NCI-H226 (cell line): ENCODE results near the gene PDX1.
"Not testable (repeated sequence)": the region's sequence is repeated elsewhere in the genome, so short reads cannot be mapped to it uniquely, and the experiment has no call there.

ENCODE experiments used
- DNase-seq: peaks from one replicate; pipeline ENCODE4 v3.0.0-alpha.2; 2015

PDX1 gene

DNA sequence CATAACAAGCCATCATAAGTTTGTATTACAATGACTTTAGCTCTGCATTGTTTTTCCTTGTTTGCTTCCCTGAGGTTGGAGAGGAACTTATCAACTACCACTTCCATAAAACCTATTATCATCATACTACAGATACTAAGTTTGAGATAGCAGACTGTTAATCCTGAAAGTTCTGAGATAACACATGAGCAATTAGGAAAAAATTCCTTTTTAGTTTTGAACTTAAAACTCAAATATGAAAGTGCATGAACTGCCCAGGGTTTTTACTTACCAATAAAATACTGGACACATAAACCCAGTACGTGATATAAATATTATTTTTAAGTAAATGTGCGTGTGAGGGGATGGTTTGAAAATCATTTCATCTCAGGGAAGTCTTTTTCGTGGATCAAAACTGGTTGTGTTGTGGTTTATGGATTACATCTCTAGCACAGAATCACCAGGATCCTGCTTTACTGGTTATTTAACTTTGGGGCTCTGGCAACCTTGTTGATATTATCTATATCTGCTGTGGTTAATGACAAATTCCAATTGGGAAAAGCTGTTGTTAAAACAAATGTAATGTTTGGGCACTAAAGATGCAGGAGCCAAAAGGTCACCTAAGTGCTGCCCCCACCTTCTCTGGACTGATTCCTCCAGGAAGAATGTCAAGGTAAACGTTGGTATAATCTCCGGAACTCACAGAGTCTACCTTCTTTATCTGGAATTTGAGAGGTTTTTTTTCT lies 36.9 kb downstream of the PDX1 start:
- DNase-seq, result no peak

DNA sequence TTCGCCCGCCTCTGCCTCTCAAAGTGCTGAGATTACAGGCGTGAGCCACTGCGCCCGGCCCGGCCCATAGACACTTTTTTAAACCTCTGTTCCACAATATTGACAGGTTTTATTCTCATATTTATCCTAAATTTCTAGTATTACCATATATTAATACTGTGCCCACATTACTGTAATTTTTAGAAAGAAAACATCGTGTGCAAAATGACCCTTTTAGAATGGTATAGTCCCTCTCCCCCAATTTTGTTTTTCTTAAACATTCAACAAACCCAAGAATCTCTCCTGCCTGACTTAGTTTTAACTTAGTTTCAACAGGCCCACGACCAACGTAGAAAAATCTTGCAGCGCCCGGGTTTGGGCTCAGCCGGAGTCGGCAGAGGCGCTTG lies 40.2 kb downstream of the PDX1 start:
- no peak for DNase-seq

DNA sequence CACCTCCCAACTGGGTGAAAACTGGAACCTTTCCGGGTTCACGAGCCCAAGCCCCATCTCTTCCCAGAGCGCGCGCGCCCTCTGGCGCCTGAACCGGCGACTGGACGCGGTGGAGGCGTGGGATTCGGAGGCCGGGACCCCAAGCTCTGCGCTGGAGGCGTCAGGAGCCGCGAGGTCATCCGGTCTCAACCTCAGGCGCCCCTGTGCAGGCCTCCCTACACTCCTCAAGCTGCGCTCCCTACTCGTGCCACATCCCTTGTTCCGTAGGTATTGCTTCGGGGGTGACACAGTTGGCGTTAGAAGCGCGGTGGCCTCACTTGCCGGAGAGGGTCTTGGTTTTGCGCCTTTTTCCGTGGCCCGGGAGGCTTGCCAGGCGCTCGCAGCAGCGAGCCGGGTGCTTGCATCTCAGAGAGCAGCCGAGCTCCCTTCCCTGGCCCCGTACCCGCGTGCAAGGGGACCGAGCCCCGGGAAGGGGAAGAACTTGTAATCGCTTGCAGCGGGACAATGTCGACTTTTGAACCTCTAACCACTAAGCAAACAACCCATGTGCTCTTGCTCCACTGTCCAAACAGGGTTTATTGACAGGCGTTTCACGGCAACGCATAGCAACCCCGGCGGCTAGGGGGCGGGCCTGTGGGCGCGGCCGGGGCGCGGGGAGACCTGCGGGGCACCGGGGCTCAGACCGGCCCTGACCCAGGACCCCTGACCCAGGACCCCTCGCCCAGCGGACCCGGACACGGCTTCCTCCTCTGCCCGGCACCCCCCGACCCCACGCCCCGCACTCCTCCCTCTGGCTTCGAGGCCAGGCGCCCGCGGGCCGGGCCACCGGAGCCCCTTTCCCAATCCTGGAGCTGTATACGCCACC lies 40.8 kb downstream of the PDX1 start:
- peak; percentile 3 for DNase-seq

DNA sequence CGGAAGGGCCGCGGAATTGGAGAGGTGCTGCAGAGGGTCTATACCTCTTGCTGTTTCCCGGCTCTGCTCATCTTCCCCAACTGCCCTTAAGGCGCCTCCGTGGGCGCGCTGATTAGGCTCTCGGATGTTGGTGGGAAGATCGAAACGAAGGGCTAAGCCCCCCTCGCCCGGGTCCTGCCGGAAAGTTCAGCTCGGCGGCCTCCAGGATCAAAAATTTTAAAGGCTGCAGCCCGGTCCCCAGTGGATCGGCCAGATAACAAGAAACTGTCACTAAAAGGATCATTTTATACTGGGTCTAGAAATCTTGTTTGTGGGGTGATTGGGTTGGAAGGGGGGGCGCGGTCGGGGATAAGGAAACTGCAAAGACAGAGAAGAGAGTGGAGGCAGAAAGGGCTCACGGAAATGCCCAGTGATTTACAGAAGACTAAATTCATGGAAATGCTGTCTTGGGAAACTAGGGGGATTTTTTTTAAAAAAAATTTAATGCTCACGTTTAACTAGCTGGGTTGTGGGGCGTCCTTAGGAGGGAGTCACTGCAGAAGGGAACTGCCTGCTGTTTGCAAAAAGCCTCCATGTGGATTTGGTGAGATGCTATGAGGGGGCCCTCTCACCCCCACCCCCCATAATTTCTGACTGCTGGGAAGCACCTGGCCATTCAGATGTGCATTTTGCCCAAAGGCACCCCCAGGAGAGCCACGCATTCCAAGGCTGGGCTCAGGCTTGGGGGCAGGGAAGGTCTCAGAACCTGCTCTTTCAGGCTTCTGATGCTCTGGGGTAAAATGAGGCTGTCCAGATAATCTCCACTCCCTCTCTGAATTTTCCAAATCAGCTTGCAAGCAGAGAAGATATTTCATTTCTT lies 41.7 kb downstream of the PDX1 start:
- DNase-seq, result no peak

DNA sequence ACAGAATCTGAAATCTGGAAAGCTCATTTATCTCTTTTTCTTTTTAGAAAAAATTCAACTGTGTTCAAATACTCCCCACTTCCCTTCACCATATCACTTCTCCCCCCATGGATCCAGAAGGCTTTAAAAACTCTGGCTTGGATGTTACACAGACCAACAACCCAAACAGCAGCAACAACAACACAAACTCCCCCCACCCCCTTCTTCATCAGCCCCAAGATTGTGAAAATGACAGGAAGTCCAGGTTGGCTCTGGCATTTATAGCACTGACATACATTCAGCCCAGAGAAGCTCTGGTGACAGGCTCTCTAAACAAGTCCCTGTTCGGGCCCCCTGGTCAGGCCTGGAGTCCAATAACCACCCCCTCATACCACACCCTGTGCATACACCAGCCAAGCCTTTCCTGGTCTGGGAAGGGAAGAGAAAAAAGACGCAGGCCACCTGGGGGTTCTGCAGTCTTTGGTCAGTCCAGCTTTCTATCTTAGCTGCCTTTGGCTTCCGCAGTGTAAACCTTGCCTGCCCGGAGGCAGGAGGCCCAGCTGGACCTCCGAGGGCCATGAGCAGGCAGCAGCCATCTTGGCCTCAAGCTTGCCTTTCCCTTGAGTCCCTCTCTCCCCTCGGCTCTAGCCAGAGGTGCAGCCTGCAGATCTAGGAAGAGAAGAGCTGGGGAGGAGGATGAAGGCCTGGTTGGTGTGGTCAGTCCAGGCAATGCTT lies 42.5 kb downstream of the PDX1 start:
- no peak for DNase-seq

DNA sequence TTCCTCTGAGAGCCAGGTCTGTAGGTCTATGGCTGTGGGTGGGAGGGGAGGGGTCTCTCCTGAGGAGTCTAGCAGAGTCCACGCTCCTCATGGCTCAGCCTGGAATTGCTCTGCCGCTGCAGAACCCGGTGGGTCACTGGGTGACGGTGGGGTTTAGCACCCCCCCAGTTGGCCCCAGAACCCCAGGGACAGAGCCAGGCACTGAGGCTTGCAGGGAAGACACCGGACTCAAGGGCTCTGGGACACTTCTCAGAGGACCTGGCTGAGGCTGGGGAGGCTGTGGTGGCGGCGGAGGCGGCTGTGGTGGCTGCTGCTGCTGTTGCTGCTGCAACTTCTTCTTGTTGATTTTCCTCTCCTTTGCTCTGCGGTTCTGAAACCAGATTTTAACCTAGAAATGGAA lies 43.2 kb downstream of the PDX1 start:
- DNase-seq, result no peak

DNA sequence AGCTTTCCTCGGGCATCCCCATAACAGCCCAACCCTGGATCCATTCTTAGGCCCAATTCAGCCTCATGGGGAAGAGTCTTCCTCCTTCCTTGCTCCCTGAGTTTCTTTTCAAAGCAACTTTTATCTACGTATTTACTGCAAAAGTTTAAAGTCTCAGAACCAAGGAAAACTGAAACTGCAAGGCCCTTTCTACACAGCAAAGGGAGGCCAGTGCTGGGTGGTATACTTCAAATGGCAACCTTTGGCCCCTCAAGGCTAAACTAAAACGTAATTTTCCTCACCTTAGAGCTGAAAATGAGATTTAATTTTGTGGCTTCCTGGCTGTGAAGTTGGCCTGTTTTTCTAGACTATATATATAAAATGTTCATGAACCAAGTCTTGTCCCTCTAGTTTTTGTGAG lies 43.7 kb downstream of the PDX1 start:
- DNase-seq, result no peak

DNA sequence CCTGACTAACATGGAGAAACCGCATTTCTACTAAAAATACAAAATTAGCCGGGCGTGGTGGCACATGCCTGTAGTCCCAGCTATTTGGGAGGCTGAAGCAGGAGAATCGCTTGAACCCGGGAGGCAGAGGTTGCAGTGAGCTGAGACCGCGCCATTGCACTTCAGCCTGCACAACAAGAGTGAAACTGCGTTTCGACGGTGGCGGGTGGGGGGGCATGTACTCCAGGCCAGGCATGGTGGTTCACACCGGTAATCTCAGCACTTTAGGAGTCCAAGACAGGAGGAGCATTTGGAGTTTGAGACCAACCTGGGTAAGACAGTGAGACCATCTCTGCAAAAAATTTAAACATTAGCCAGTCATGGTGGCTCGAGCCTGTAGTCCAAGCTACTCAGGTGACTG lies 44.4 kb downstream of the PDX1 start:
- not testable (repeated sequence) for DNase-seq

DNA sequence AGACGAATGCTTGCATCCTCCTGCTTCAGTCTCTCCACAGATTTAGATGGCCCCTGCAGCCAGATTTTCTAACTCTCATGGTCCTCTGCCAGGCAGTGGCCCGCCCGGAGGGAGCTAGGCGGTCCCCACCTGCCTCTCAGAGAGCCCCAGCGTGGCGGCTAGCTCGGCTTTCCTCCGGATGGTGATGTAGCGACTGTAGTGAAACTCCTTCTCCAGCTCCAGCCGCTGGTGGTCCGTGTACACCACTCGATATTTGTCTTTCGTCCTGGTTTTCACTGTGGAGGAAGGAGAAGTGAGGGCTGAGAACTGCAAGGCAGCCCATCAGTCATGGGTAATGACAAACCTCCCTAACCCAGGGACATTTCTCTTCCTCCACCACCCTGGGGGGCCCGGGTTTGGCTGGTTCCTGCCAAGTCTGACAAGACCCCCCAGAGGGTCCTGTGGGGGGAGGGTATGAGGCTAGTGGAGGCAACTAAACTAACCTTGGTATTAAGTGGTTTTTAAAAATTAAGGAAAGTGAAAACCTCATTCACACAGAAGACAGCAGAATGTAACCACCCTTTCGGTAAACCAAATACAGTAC lies 45.0 kb downstream of the PDX1 start:
- no peak for DNase-seq

DNA sequence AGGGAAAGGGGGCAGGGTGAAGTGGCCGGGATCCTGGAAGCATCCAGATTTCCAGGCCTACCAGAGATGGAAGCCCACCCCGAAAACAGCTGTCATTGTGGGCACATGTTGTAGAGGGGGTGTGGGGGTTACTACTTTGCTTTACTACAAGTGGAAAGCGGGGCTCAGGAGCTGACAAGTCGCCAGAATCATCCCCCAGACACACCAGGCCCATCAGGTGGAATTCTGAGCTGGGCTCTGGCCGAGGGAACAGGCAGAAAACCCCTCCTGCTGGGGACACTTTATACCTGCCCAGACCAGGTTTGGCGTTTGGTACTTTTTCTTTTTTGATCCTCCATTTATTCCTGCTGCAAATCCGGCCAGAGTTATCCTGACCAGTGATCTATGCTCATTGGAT lies 45.5 kb downstream of the PDX1 start:
- DNase-seq, result no peak

DNA sequence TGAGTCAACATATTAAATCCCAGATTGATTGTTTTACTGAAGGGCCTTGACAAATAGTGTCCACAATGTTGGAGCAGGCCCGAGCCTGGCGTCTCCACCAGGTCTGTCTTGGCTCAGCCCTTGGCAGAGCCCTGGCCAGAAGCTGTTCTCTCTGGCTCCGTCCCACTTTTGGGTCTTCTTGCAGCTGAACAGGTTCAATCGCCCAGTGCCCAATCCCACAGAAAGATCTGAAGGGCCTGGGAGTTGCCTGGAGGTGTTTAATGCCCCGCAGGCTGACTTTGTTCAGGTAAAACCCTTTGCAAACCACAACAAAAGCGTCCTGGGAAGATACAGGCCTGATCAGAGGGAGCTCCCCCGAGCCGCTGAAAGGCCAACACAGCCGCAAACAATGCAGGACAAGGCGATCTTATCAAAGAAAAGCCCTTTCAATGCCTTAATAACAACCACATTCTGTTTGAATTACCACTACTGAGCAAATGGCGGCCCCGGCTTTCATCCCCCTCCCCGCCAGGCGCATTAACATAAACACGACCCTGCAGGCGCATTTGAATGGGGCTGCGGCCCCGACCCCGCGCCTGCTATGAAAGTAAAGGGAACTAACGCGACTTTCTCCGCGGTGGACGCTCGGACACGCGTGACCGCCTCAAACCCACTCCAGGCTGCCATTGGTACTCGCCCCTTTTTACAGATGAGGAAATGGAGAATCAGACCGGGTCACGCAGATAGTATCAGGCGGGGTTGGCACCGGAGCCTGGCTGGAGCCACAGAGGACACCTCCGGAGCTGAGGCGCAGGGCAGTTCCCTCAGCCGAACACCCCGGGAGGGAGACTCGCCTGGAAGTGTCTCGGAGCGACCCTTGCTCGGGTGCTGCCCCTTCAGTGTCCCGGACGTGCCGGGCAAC lies 46.2 kb downstream of the PDX1 start:
- DNase-seq, result no peak

DNA sequence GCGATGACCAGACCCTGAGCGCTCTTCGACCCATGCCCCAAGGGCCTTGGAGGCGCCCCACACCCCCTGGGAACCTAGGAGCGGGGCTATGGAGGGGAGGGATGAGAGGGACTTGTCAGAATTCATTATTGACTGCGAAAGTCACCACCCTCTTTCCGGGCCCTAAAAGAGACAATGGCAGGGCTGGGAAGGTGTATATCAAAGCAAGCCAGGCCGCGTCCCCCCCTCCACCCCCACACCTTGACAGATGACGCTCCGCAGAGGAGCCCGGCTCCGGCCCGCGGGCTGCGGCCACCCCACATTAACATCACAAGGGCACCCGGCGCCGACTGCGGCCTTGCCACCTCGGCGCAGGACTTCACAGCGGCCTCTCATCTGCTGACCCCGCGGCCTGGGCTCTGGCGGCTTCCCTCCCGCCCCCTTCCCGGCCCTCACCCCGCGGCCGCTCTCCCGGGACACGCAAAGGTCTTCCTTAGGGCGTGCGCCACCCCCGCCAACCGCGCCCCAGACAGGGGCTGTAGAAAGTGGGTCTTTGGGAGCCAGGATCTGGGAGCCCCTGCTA lies 46.9 kb downstream of the PDX1 start:
- no peak for DNase-seq

DNA sequence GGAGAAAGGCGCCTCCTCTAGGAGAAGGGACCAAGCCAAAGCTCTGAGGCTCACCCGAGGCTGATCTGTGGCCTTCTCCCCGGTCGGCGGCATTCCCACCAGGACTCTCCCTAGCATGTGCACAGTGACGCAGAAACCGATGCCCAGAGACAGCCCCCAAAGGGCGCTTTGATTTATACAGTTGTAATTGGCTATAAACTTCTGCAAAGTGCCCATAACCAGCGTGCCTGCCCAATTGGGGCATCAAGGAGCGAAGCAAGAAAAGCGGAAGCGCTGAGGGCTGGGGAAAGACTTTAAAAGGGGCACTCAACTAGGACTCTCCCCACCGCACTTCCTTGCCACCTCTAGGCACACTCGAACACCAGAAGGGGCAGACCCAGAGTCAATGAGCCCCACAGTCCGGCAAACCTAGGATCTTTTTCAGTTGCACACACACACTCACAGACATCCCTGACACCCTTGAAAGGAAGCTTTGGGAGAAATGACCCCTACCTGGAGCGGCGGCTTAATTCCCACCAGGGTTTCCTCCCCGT lies 47.5 kb downstream of the PDX1 start:
- no peak for DNase-seq

DNA sequence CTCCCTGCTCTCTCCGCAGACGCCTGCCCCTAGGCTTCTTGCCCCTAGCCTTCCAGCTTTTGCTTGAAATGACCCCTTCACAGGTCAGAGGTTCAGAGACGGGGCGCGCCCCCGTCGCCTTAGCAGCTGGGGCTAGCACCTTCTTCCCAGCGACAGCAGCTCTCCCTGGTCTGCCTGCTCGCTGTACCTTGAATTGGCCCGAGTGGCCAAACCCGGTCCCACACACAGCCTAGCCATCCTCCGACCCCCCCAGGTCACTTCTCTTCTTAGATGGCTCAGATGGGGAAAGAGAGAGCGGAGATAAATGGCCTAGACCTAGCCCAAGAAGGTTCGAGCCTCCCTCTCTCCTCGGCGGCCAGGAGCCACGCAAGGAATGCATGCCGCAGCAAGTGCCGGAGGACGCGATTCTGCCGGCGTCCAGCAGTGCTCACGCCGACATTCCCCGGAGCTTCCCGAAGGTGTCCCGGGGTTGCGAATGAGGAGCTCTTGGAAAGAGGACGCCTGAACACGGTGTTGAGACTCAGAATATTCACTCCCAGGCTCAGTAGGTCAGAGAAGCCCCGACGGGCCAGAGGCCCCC lies 48.0 kb downstream of the PDX1 start:
- no peak for DNase-seq

DNA sequence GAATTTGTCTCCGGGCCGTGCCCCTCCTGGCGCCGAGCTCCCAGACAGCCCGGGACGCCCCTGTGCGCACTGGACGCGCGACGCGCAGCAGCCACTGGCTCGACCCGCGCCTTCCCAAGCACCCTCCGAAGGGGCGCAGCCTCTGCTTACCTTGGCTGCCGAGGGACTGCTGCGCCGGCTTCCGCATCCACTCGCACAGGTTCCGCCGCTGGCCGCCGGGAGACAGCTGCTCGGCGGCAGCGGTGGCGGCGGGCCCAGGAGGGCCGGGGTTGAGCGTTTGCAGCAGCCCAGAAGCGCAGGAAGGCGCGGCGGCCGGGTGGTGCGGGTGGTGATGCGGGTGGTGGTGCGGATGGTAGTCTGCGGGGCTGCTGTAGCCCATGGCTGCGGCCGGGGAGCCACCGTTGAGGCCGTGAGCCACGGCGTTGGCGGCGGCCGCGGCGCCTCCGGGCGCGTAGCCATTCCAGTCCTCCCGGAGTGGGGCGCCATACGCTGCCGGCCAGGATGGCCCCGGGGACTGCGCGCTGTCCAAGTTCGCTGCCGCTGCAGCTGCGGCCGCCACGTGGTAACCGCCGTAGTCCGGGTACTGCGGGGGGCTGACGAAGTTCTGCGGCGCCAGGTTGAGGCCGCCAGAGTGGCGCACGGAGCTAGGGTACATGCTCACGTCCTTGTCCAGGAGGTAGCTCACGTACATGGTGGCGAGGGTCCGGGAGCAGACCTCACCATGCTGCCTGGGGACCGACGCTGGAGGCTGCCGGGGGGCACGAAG lies 48.7 kb downstream of the PDX1 start:
- DNase-seq, result no peak

DNA sequence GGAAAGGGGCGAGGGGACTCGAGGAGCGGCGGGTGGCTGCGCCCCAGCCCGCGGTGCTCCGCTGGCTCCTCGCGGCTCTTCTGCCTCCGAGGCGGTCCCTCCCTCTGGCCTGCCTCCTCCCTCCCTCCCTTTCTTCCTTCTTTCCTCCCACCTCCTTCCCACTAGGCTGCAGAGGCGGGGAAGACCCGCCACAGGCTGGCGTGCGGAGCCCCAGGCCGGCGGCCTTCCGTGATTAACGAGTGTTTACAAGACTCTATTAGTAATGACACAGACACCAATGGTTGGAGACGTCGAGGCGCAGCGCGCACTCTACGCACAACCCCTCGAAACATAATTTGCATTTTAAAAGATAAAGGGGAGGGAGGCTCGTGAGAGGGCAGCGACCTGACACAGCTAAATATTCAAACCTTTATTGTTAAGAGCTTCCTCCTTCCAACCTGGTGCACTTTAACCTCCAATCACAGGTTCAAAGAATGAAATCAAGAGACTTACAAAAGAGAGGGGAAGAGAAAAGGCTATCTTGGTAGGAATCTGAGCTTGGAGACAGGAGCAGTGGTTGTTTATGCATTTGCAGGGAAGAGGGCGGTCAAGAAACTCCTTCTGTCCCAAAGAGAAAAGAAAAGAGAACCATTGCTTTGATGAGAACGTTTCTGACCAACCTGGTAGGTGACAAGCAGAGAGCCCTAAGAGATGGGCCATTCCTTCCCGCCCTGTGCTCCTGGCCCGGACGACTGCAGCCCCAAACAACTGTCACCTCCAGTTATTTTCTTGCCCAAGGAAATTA lies 49.5 kb downstream of the PDX1 start, which contains the start of gene CDX2:
TSS of gene CDX2 (minus strand) at position 234 of the 784 bp plus-strand sequence. CDS start 309 bp downstream, outside the sequence.
- DNase-seq, result no peak

DNA sequence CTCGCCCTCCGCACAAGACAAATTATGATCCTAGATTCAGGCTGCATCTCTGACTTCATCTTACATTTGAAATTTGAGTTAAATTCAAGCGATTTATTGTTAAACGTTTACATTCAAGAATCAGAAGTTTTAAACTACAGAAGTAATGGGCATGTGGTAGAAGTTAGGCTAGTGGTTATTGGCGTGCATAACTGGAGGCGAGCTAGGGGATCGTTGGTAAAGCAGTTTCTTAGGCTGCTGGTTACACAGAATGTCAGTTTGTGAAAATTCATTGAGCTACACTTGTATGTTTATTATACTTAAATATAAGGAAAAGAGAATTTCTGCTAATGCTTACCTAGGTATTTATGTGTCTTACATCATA lies 50.0 kb downstream of the PDX1 start:
- DNase-seq, result no peak

DNA sequence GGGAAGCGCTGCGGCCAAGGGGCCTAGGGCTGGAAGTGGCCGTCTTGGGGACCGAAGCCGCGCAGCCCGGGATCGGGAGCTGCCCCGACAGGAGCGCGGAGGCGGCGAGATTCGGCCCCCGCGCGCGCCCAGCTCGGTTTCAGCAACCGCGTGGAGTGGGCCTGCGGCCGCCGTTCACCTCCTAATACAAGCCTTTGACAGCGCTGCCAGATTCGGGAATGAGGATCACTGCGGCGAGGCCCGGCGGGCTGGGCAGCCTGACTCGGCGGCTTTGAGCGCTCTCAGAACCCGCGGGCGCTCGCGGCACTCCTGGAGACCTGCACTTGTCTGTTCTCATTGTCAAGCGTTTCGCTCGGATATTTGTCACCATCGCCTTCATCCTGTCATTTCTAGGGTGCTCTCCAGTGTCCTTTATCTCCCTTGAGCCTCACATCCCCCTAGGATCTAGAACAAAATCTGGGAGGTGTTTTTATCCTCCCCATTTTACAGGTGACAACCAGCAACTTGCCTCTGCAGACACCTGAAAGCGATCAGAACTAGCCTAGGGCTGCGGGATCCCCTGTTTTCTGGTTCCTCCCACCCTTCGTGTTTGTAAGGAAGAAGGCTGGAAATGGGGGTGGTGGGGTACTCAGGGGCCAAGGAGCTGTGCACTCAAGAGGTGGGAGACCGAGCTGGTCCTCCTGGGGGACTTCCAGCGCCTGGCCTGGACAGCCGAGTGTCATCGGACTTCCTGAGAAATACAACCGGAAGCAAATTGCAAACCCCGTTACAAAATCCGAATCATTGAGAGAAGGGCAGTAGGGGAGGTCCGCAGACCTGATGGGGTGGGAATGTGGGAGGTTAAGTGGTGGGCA lies 50.8 kb downstream of the PDX1 start:
- DNase-seq, result no peak
